ENCODE measurements around the gene CD74. TPM values are rescaled to one million over a fixed set of nuclear protein-coding genes. Genes with fewer than 3 reads are reported as not detected.

Gene CD74
- total RNA-seq, 1 donor from 2014 or later, result 3.1 TPM

GRCh38 chr5:150441813-150442698, 29.3 kb upstream of the CD74 start:
- DNase-seq, result no peak
- peaks cover 8% of the 10 kb centered on the region for H3K9me3 Mint-ChIP-seq (ENCODE audit: unreplicated experiment)
- no peak for TF ChIP-seq CTCF (IDR thresholded peaks at IDR 0.05; ENCODE audit: partially characterized antibody, unreplicated experiment)
- H3K4me1 Mint-ChIP-seq (ENCODE audit: low read depth, unreplicated experiment), result peaks cover 16% of the 10 kb centered on the region
- peaks cover 12% of the 10 kb centered on the region for H3K36me3 Mint-ChIP-seq (ENCODE audit: unreplicated experiment)
- H3K27me3 Mint-ChIP-seq (ENCODE audit: unreplicated experiment), result peaks cover 5% of the 10 kb centered on the region
- H3K4me3 Mint-ChIP-seq (ENCODE audit: unreplicated experiment), result no peak overlapping the region
- no peak overlapping the region for H3K27ac Mint-ChIP-seq (ENCODE audit: unreplicated experiment)

GRCh38 chr5:150440948-150441812, 28.5 kb upstream of the CD74 start:
- TF ChIP-seq CTCF (IDR thresholded peaks at IDR 0.05; ENCODE audit: partially characterized antibody, unreplicated experiment), result no peak
- DNase-seq, result no peak
- peaks cover 7% of the 10 kb centered on the region for H3K4me1 Mint-ChIP-seq (ENCODE audit: low read depth, unreplicated experiment)
- H3K9me3 Mint-ChIP-seq (ENCODE audit: unreplicated experiment), result peaks cover 4% of the 10 kb centered on the region
- H3K4me3 Mint-ChIP-seq (ENCODE audit: unreplicated experiment), result no peak overlapping the region
- H3K27ac Mint-ChIP-seq (ENCODE audit: unreplicated experiment), result peak overlapping the region; percentile 46
- H3K36me3 Mint-ChIP-seq (ENCODE audit: unreplicated experiment), result peaks cover 7% of the 10 kb centered on the region
- peaks cover 2% of the 10 kb centered on the region for H3K27me3 Mint-ChIP-seq (ENCODE audit: unreplicated experiment)

- Mint-ChIP-seq H3K27me3 (ENCODE audit: unreplicated experiment) (no peaks in the 10 kb centered on the region), H3K9me3 (ENCODE audit: unreplicated experiment) (peaks cover 4% of the 10 kb centered on the region), H3K4me3 (ENCODE audit: unreplicated experiment) (no peak overlapping the region), H3K36me3 (ENCODE audit: unreplicated experiment) (peaks cover 5% of the 10 kb centered on the region), H3K27ac (ENCODE audit: unreplicated experiment) (no peak overlapping the region), H3K4me1 (ENCODE audit: low read depth, unreplicated experiment) (no peaks in the 10 kb centered on the region)
- TF ChIP-seq CTCF (IDR thresholded peaks at IDR 0.05; ENCODE audit: partially characterized antibody, unreplicated experiment), result peak; percentile 58
- peak; percentile 58 for DNase-seq
These were observed 26.3 kb upstream of the CD74 start for GRCh38 chr5:150438873-150439546.

GRCh38 chr5:150436141-150436680, 23.5 kb upstream of the CD74 start:
- Mint-ChIP-seq H3K9me3 (ENCODE audit: unreplicated experiment) (no peaks in the 10 kb centered on the region), H3K27ac (ENCODE audit: unreplicated experiment) (no peak overlapping the region), H3K36me3 (ENCODE audit: unreplicated experiment) (no peaks in the 10 kb centered on the region), H3K4me1 (ENCODE audit: low read depth, unreplicated experiment) (no peaks in the 10 kb centered on the region), H3K4me3 (ENCODE audit: unreplicated experiment) (no peak overlapping the region), H3K27me3 (ENCODE audit: unreplicated experiment) (peaks cover 3% of the 10 kb centered on the region)
- peak; percentile 91 for DNase-seq
- TF ChIP-seq CTCF (IDR thresholded peaks at IDR 0.05; ENCODE audit: partially characterized antibody, unreplicated experiment), result peak; percentile 91

Measured in glutamatergic neuron (in vitro differentiated cells).